D721Med (cell line): ENCODE data around the gene MBP.

Experiments
- DNase-seq: peaks from one replicate; pipeline ENCODE4 v3.0.0; 2011; ENCODE audit warnings: low spot score; ENCODE audit not compliant: insufficient read length
- FAIRE-seq: peaks from 2 replicates; lab custom pipeline; 2011; peaks lifted over from hg19 to GRCh38; lab: Jason Lieb, UNC
- CTCF ChIP-seq: IDR thresholded peaks from 2 replicates; pipeline ENCODE4 v1.5.1; 2012; ENCODE audit warnings: mild to moderate bottlenecking, control low read depth; ENCODE audit not compliant: insufficient read depth; ENCODE audit errors: missing control alignments

Gene MBP

GRCh38 chr18:76963936-76964335 is 168.6 kb downstream of the MBP start:
- FAIRE-seq (peak; percentile 89), DNase-seq (no peak)
- no peak for TF ChIP-seq CTCF

GRCh38 chr18:76962851-76963250 is 169.7 kb downstream of the MBP start:
- no peak for TF ChIP-seq CTCF
- FAIRE-seq (no peak), DNase-seq (no peak)

- DNase-seq (no peak), FAIRE-seq (peak; percentile 21)
- no peak for TF ChIP-seq CTCF
Measured at GRCh38 chr18:76960528-76961035, 172.0 kb downstream of the MBP start.

GRCh38 chr18:76959605-76960004 is 173.0 kb downstream of the MBP start:
- FAIRE-seq = peak; percentile 53
- DNase-seq = no peak
- no peak for TF ChIP-seq CTCF

GRCh38 chr18:76958692-76959341 is 173.8 kb downstream of the MBP start:
- no peak for TF ChIP-seq CTCF
- DNase-seq (no peak), FAIRE-seq (peak; percentile 64)

- no peak for DNase-seq
- FAIRE-seq = peak; percentile 82
- TF ChIP-seq CTCF = no peak
Measured at GRCh38 chr18:76957384-76958355, 174.9 kb downstream of the MBP start.
